DND-41 (cell line): ENCODE data around the gene CALR.

Experiments used
- ATAC-seq: fragments of 200-7000 bp; cut with Tn5 transposase; 3 replicates; pipeline ENCODE4 v1.9.1; 2021; ENCODE audit warnings: low read depth; ENCODE audit not compliant: insufficient read depth
- DNase-seq: peaks from one replicate; pipeline ENCODE4 v3.0.0-alpha.2; 2020
- H2AFZ ChIP-seq: 2 replicates; pipeline ENCODE4 v1.6.0; 2012; ENCODE audit warnings: low read depth, low read length
- H3K27ac ChIP-seq: 2 replicates; pipeline ENCODE4 v1.5.1; 2012; ENCODE audit warnings: low read length, inconsistent platforms
- H3K27me3 ChIP-seq: fragments of 200-600 bp; sonication (generic); 2 replicates; pipeline ENCODE4 v1.6.0; 2012; ENCODE audit warnings: low read length, mild to moderate bottlenecking, inconsistent platforms; ENCODE audit not compliant: insufficient read depth, poor library complexity
- H3K36me3 ChIP-seq: 2 replicates; pipeline ENCODE4 v1.5.1; 2012; ENCODE audit warnings: low read length, inconsistent platforms; ENCODE audit not compliant: insufficient read depth
- H3K4me1 ChIP-seq: 2 replicates; pipeline ENCODE4 v1.5.1; 2012; ENCODE audit warnings: mild to moderate bottlenecking, low read length; ENCODE audit not compliant: insufficient read depth
- H3K4me2 ChIP-seq: 2 replicates; pipeline ENCODE4 v1.6.0; 2012; ENCODE audit warnings: mild to moderate bottlenecking, moderate library complexity, low read length, inconsistent platforms; ENCODE audit not compliant: insufficient read depth
- H3K4me3 ChIP-seq, 2 experiments: fragments of 200-600 bp in 1 of 2; shearing (Covaris generic) in 1 of 2; 2 replicates each; pipeline ENCODE4 v1.5.1; 2012 to 2016; ENCODE audit warnings: inconsistent platforms in 2 of 2, low read length in 2 of 2, mild to moderate bottlenecking in 2 of 2, low read depth in 1 of 2, moderate library complexity in 1 of 2
- H3K79me2 ChIP-seq: 2 replicates; pipeline ENCODE4 v1.6.0; 2012; ENCODE audit warnings: low read length, inconsistent platforms; ENCODE audit not compliant: insufficient read depth
- H3K9ac ChIP-seq: 2 replicates; pipeline ENCODE4 v1.6.0; 2012; ENCODE audit warnings: low read depth, mild to moderate bottlenecking, inconsistent platforms, low read length, moderate library complexity
- H3K9me3 ChIP-seq: 2 replicates; pipeline ENCODE4 v1.5.1; 2012; ENCODE audit warnings: low read length, moderate library complexity, mild to moderate bottlenecking, inconsistent platforms; ENCODE audit not compliant: insufficient read depth, severe bottlenecking
- H4K20me1 ChIP-seq: 2 replicates; pipeline ENCODE4 v1.6.0; 2012; ENCODE audit warnings: low read length; ENCODE audit not compliant: insufficient read depth
- CTCF ChIP-seq: IDR thresholded peaks from 2 replicates; pipeline ENCODE4 v1.5.1; 2012; ENCODE audit warnings: borderline replicate concordance, low read length, moderate library complexity, mild to moderate bottlenecking; ENCODE audit not compliant: poor library complexity, severe bottlenecking; ENCODE audit errors: extremely low read depth
- EZH2 ChIP-seq: IDR thresholded peaks from 3 replicates; pipeline ENCODE4 v1.6.1; 2012; ENCODE audit warnings: borderline replicate concordance, low read depth, mild to moderate bottlenecking, moderate library complexity, low read length, inconsistent platforms; ENCODE audit not compliant: severe bottlenecking

CALR gene

GRCh38 chr19:12991296-12991695, 52.9 kb downstream of the CALR start:
- Histone ChIP-seq H3K79me2 (peaks cover 4% of the 10 kb centered on the region; the same call in 1 of the 2 replicates), H3K4me1 (peaks cover 13% of the 10 kb centered on the region), H2AFZ (no peak overlapping the region), H3K36me3 (no peaks in the 10 kb centered on the region), H3K4me2 (no peak overlapping the region), H3K4me3 (no peak overlapping the region), H3K9me3 (no peaks in the 10 kb centered on the region), H3K27me3 (peaks cover 6% of the 10 kb centered on the region), H3K27ac (no peak overlapping the region), H4K20me1 (no peaks in the 10 kb centered on the region), H3K9ac (no peak overlapping the region)
- TF ChIP-seq EZH2 (no peak), CTCF (no peak)
- ATAC-seq (no peak), DNase-seq (no peak)

GRCh38 chr19:12992729-12993128, 54.3 kb downstream of the CALR start:
- Histone ChIP-seq H3K36me3 (no peaks in the 10 kb centered on the region), H3K9me3 (no peaks in the 10 kb centered on the region), H3K9ac (no peak overlapping the region), H3K27me3 (peaks cover 6% of the 10 kb centered on the region), H4K20me1 (peaks cover 9% of the 10 kb centered on the region; the same call in 1 of the 2 replicates), H3K4me3 (no peak overlapping the region), H3K79me2 (peaks cover 4% of the 10 kb centered on the region; the same call in 1 of the 2 replicates), H2AFZ (no peak overlapping the region), H3K4me1 (peaks cover 19% of the 10 kb centered on the region), H3K4me2 (no peak overlapping the region), H3K27ac (no peak overlapping the region)
- DNase-seq (no peak), ATAC-seq (no peak)
- no peak for TF ChIP-seq CTCF
- no peak for TF ChIP-seq EZH2

- Histone ChIP-seq H3K27ac (no peak overlapping the region), H3K9ac (no peak overlapping the region), H3K4me1 (peaks cover 19% of the 10 kb centered on the region), H4K20me1 (peaks cover 10% of the 10 kb centered on the region; the same call in 1 of the 2 replicates), H3K9me3 (no peaks in the 10 kb centered on the region), H3K27me3 (peaks cover 6% of the 10 kb centered on the region), H3K4me2 (no peak overlapping the region), H3K36me3 (no peaks in the 10 kb centered on the region), H2AFZ (no peak overlapping the region), H3K4me3 (no peak overlapping the region), H3K79me2 (peaks cover 4% of the 10 kb centered on the region; the same call in 1 of the 2 replicates)
- ATAC-seq (no peak), DNase-seq (no peak)
- no peak for TF ChIP-seq CTCF
- TF ChIP-seq EZH2: no peak
These were observed 55.2 kb downstream of the CALR start for GRCh38 chr19:12993562-12993961.
